GM23338 (cell line): ENCODE data around the gene PSORS1C2. TPM values are rescaled to one million over a fixed set of nuclear protein-coding genes. Genes with fewer than 3 reads are reported as not detected.

Experiments used
- ATAC-seq: fragments of 200-7000 bp; cut with Tn5 transposase; 3 replicates; pipeline ENCODE4 v1.9.1; 2020
- DNase-seq: peaks from one replicate; pipeline ENCODE4 v3.0.0-alpha.2; 2015; ENCODE audit warnings: low spot score
- H2AFZ ChIP-seq: fragments of 200-600 bp; sonication (generic); 2 replicates; pipeline ENCODE4 v1.8.0; 2016; ENCODE audit warnings: antibody characterized with exemption, mild to moderate bottlenecking, moderate library complexity
- H3F3A ChIP-seq: fragments of 200-600 bp; sonication (generic); replicated peaks from 2 replicates; pipeline ENCODE4 v1.8.0; 2017; ENCODE audit warnings: antibody characterized with exemption, mixed run types, low read depth
- H3K27ac ChIP-seq: fragments of 200-600 bp; sonication (generic); 2 replicates; pipeline ENCODE4 v1.6.1; 2016; ENCODE audit warnings: low read depth
- H3K27me3 ChIP-seq: fragments of 200-600 bp; sonication (generic); 2 replicates; pipeline ENCODE4 v1.8.0; 2016; ENCODE audit warnings: mild to moderate bottlenecking, mixed run types, moderate library complexity; ENCODE audit not compliant: insufficient read depth
- H3K36me3 ChIP-seq: fragments of 200-600 bp; sonication (generic); 2 replicates; pipeline ENCODE4 v1.8.0; 2016; ENCODE audit warnings: mild to moderate bottlenecking; ENCODE audit not compliant: insufficient read depth
- H3K4me1 ChIP-seq: fragments of 200-600 bp; sonication (generic); 2 replicates; pipeline ENCODE4 v1.8.0; 2016; ENCODE audit warnings: mild to moderate bottlenecking, moderate library complexity; ENCODE audit not compliant: insufficient read depth
- H3K4me2 ChIP-seq: fragments of 200-600 bp; sonication (generic); 2 replicates; pipeline ENCODE4 v1.7.1; 2017; ENCODE audit warnings: mixed run types
- H3K4me3 ChIP-seq: fragments of 200-600 bp; sonication (generic); 2 replicates; pipeline ENCODE4 v1.6.1; 2016; ENCODE audit warnings: mixed run types
- H3K79me2 ChIP-seq: fragments of 200-600 bp; sonication (generic); replicated peaks from 2 replicates; pipeline ENCODE4 v1.8.0; 2017; ENCODE audit warnings: mild to moderate bottlenecking; ENCODE audit not compliant: insufficient read depth
- H3K9me2 ChIP-seq: fragments of 200-600 bp; sonication (generic); 2 replicates; pipeline ENCODE4 v1.8.0; 2017; ENCODE audit not compliant: insufficient read depth
- H4K20me1 ChIP-seq: fragments of 200-600 bp; sonication (generic); replicated peaks from 2 replicates; pipeline ENCODE4 v1.8.0; 2017; ENCODE audit warnings: mild to moderate bottlenecking; ENCODE audit not compliant: insufficient read depth
- H3K27ac Mint-ChIP-seq: 2 replicates; pipeline ENCODE4 v1.8.0; 2020; ENCODE audit warnings: inconsistent platforms, mild to moderate bottlenecking, moderate library complexity, mixed read lengths
- H3K27me3 Mint-ChIP-seq: 3 replicates; pipeline ENCODE4 v1.8.0; 2022; ENCODE audit warnings: low read depth, mild to moderate bottlenecking, moderate library complexity, mixed read lengths, inconsistent platforms; ENCODE audit not compliant: insufficient read depth, poor library complexity
- H3K36me3 Mint-ChIP-seq: 3 replicates; pipeline ENCODE4 v1.8.0; 2021; ENCODE audit warnings: low read depth, mild to moderate bottlenecking, inconsistent platforms, moderate library complexity, mixed read lengths
- H3K4me1 Mint-ChIP-seq: 3 replicates; pipeline ENCODE4 v1.8.0; 2020; ENCODE audit warnings: mild to moderate bottlenecking, inconsistent platforms, mixed read lengths
- H3K4me3 Mint-ChIP-seq: 3 replicates; pipeline ENCODE4 v1.8.0; 2021; ENCODE audit warnings: moderate library complexity, mild to moderate bottlenecking, inconsistent platforms, mixed read lengths
- H3K9me3 Mint-ChIP-seq: 3 replicates; pipeline ENCODE4 v1.8.0; 2020; ENCODE audit warnings: moderate library complexity, mild to moderate bottlenecking, inconsistent platforms, mixed read lengths
- CREB1 ChIP-seq: fragments of 250-450 bp; sonication (Bioruptor Pico); IDR thresholded peaks from 2 replicates; pipeline ENCODE4 v1.5.0; 2020; ENCODE audit warnings: low read depth, mild to moderate bottlenecking, moderate library complexity
- CTCF ChIP-seq, 2 experiments: fragments of 200-600 bp in 1 of 2; sonication (generic) in 1 of 2; conservative IDR thresholded peaks; 2 replicates each; pipeline versions ENCODE4 v1.5.1 to v1.6.1; 2016 to 2017; ENCODE audit warnings: antibody characterized with exemption in 2 of 2, low read depth in 2 of 2, mild to moderate bottlenecking in 2 of 2, moderate library complexity in 1 of 2
- ETS1 ChIP-seq: IDR thresholded peaks from 2 replicates; pipeline ENCODE4 v1.6.1; 2016; ENCODE audit warnings: antibody characterized with exemption
- EZH2 ChIP-seq: fragments of 200-600 bp; sonication (generic); IDR thresholded peaks from one replicate; pipeline ENCODE4 v1.8.0; 2017; ENCODE audit warnings: antibody characterized with exemption, mild to moderate bottlenecking, low read depth; ENCODE audit not compliant: unreplicated experiment
- EZH2phosphoT487 ChIP-seq: fragments of 200-600 bp; sonication (generic); IDR thresholded peaks from one replicate; pipeline ENCODE4 v1.8.1; 2018; ENCODE audit warnings: antibody characterized with exemption; ENCODE audit not compliant: unreplicated experiment
- JUNB ChIP-seq: IDR thresholded peaks from one replicate; pipeline ENCODE4 v1.6.1; 2016; ENCODE audit warnings: antibody characterized with exemption; ENCODE audit not compliant: unreplicated experiment
- NANOG ChIP-seq: IDR thresholded peaks from 2 replicates; pipeline ENCODE4 v1.6.1; 2016; ENCODE audit warnings: antibody characterized with exemption, borderline replicate concordance
- POLR2AphosphoS5 ChIP-seq: IDR thresholded peaks from 2 replicates; pipeline ENCODE4 v1.6.1; 2016; ENCODE audit warnings: antibody characterized with exemption, low read depth
- REST ChIP-seq: IDR thresholded peaks from one replicate; pipeline ENCODE4 v1.6.1; 2018; ENCODE audit warnings: antibody characterized with exemption; ENCODE audit not compliant: unreplicated experiment
- STAT1 ChIP-seq: IDR thresholded peaks from one replicate; pipeline ENCODE4 v1.6.1; 2016; ENCODE audit warnings: antibody characterized with exemption; ENCODE audit not compliant: unreplicated experiment
- ZNF114 ChIP-seq: fragments of 250-450 bp; sonication (Bioruptor Pico); IDR thresholded peaks from 2 replicates; pipeline ENCODE4 v1.5.0; 2020; ENCODE audit warnings: mild to moderate bottlenecking, moderate library complexity
- ZNF331 ChIP-seq: fragments of 250-450 bp; sonication (Bioruptor Pico); IDR thresholded peaks from 2 replicates; pipeline ENCODE4 v1.5.0; 2020; ENCODE audit warnings: low read depth, mild to moderate bottlenecking, moderate library complexity
- ZNF462 ChIP-seq: fragments of 250-450 bp; sonication (Bioruptor Pico); IDR thresholded peaks from 2 replicates; pipeline ENCODE4 v1.5.0; 2020; ENCODE audit warnings: mild to moderate bottlenecking, moderate library complexity
- polyA plus RNA-seq: library from polyadenylated mRNA; unstranded; fragments of >200 nt; fragmentation: Nextera tagmentation; extraction: Ambion mirVana; gene quantifications from 2 replicates; pipeline ENCODE4 v1.2.1, GENCODE V29; 2016
- total RNA-seq: library from RNA; depleted of rRNA; stranded (reverse); fragments of >200 nt; shearing (Covaris generic); gene quantifications from 2 replicates; pipeline ENCODE4 v1.2.3, GENCODE V29; 2014

The PSORS1C2 gene
- total and polyA plus RNA-seq, 2 experiments from 2014 or later, result 0.47 TPM; not detected in 1

GRCh38 chr6:31157513-31158139, 18.8 kb upstream of the PSORS1C2 start, which contains the start of gene CCHCR1:
Gene CCHCR1, minus strand, starts transcription at chr6:31157802. Its CDS starts 202 bp downstream, at chr6:31157600.
- H3K27me3 ChIP-seq, result no peaks in the 10 kb centered on the region
- DNase-seq, result peak; percentile 31
- no peaks in the 10 kb centered on the region for H3K9me2 ChIP-seq
- peaks cover 33% of the 10 kb centered on the region for H3K4me1 ChIP-seq
- peaks cover 17% of the 10 kb centered on the region for H3K27me3 Mint-ChIP-seq
- H3K27ac Mint-ChIP-seq, result peak within 1 kb of the TSS; percentile 86
- no peak for TF ChIP-seq EZH2phosphoT487
- TF ChIP-seq POLR2AphosphoS5, result no peak
- TF ChIP-seq EZH2, result no peak
- TF ChIP-seq ZNF331, result no peak
- no peak for TF ChIP-seq JUNB
- no peak for TF ChIP-seq ETS1
- TF ChIP-seq STAT1, result no peak
- no peak for TF ChIP-seq NANOG
- no peak for TF ChIP-seq REST
- no peak for TF ChIP-seq ZNF462 (CRISPR knock-in tag)
- no peak for TF ChIP-seq ZNF114 (CRISPR knock-in tag)
- TF ChIP-seq CTCF (conservative IDR thresholded peaks at IDR 0.05; ENCODE audit: low read depth in 2 of 2), result no peak
- TF ChIP-seq CREB1 (CRISPR knock-in tag), result no peak
- H3K4me3 ChIP-seq, result peak within 1 kb of the TSS; percentile 75
- 0 out of 2 replicates have a peak within 1 kb of the TSS, but pooled peaks have one; percentile 4 for H2AFZ ChIP-seq
- H3F3A ChIP-seq, result peaks cover 32% of the 10 kb centered on the region
- H3K27ac ChIP-seq, result peak within 1 kb of the TSS; percentile 79; the same call in 1 of the 2 replicates
- peaks cover 34% of the 10 kb centered on the region for H3K4me1 Mint-ChIP-seq
- peaks cover 2% of the 10 kb centered on the region; the same call in 1 of the 2 replicates for H3K36me3 ChIP-seq
- 0 out of 2 replicates have a peak, but pooled peaks cover 16% of the 10 kb centered on the region for H3K79me2 ChIP-seq
- peak within 1 kb of the TSS; percentile 88 for H3K4me3 Mint-ChIP-seq
- peaks cover 55% of the 10 kb centered on the region for H3K36me3 Mint-ChIP-seq
- H4K20me1 ChIP-seq, result peaks cover 5% of the 10 kb centered on the region; the same call in 1 of the 2 replicates
- no peaks in the 10 kb centered on the region for H3K9me3 Mint-ChIP-seq
- H3K4me2 ChIP-seq, result peak within 1 kb of the TSS; percentile 100
- ATAC-seq, result peak; percentile 14
